GM21723 (cell line): ENCODE measurements around the gene STARD10.

Source experiments
- ATAC-seq: cut with Tn5 transposase; IDR thresholded peaks from one replicate; pipeline ENCODE4 v1.9.1; 2021; ENCODE audit warnings: mild to moderate bottlenecking, moderate library complexity; ENCODE audit not compliant: unreplicated experiment

The STARD10 gene

DNA sequence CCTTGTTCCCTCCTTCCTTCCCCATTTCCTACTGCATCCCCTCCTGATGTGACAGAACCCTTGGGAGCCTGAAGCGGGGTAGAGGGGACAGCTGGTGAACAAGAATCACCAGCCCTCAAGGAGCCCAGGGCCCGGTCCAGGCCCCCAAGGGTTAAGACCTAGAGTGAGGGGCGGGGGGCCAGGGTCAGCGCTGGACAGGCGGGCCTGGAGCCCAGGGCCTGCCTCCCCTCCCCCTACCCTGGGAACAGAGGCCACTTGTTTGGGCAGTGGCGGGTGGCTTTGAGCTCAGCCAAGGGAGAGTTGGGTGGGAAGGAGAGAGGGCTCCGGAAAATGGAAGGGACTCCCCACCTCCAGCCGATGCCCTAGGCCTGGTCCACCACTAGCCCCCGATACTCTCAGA is 43.8 kb downstream of the STARD10 start:
- no peak for ATAC-seq

DNA sequence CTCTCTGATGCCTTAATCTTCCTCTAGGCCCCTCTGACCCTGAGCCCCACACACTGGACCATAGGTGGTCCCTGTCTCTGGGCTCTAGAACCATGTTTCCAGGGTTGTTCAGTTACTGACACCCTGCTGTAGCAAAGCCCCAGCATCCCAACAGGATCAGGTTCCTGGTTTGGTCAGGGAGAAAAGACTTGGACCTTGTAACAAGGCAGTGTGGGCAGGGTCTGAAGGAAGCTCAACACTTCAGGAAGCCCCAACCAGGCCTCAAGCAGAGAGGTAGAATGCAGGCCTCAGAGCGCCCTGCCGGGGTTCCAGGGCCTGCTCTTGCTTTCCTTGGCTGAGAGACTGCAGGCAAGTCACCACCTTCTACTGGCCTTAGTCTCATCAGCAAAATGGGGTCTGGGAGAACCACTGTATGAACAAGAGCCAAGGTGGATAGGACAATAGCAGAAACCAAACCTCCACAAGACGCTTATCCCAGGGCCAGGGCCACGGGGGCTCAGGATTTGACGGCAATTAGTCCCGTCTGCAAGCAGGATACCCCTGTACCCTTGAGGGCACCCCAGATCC is 46.5 kb downstream of the STARD10 start:
- ATAC-seq: no peak

- no peak for ATAC-seq
These were observed 47.0 kb downstream of the STARD10 start for GRCh38 chr11:72746821-72747220.

GRCh38 chr11:72745925-72746550 is 47.8 kb downstream of the STARD10 start:
- ATAC-seq: no peak

DNA sequence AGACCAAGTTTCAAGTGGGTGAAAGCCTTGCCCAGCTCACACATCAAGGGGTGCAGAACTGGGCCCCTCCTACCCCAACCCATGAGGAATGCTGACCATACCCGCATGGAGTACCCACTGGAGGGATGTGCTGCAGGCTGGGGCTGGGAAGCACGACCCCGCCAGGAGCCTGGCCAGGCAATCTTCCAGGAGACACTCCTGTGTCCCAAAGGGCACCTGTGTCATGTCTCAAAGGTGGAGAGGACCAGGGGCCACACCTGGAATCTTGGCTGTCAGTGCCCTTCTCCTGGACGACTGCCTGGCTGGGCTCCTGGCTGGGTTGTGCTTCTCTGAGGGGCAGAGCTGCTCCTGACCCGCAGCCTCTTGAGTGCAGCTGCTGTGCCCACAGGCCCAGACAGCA is 48.3 kb downstream of the STARD10 start:
- no peak for ATAC-seq

DNA sequence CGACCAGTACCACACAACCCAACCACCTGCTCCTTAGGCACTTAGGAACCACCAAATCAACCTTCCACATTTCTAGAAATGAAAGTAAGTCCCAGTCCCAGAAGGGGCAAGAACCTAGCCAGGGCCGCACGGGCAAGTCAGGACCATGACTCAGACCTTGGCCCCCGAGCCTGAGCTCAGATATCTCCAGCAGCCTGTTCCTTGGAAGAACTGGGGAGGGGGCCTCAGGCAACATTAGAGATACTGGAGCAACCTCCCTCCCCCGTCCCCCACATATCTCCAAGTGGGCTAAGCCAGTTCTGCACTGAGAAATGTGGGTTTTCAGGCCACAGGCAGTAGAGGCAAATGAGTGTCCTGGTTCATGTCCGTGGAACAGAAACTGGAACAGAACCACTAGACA is 49.4 kb downstream of the STARD10 start:
- ATAC-seq: no peak

DNA sequence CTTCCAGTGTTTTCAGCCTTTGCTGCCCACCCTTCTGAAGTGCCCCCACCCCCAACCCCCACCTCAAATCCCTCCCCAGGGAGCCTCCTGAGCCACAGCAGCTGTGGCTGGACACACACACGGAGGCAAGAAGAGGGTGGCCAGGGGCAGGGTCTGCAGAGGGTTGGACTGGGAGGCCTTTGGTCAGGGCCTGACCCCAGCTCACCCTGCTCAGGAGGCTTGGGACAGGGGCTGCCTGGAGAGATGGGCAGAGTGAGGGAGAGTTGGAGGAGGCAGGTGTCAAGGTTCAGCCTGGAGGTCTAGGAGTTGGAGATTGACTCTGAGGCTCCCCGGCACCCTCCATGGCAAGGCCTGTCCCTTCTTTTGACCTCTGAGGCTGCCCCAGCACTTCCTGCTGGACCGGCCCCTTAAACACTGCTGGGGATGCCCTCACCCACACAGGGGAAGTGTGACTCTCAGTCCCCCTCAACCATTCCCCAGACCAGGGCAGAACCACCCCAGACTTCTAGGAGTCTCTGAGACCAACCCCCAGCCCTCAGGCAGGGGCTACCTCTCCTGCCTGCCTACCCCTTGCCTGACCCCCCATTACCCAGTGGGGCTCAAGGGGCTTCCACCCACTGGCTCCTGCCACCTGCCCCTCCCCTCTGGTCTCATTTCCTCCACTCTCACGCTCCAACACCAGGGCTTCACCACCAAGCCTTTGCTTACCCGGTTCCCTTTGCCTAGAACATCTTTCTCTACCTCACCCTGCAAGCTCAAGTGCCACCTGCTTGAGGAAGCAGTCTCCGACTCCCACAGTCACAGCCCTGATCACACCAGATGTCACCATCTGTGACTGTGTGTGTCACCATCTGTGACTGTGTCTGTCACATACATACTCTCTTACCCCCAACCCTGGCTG is 50.3 kb downstream of the STARD10 start:
- ATAC-seq: peak; percentile 50

DNA sequence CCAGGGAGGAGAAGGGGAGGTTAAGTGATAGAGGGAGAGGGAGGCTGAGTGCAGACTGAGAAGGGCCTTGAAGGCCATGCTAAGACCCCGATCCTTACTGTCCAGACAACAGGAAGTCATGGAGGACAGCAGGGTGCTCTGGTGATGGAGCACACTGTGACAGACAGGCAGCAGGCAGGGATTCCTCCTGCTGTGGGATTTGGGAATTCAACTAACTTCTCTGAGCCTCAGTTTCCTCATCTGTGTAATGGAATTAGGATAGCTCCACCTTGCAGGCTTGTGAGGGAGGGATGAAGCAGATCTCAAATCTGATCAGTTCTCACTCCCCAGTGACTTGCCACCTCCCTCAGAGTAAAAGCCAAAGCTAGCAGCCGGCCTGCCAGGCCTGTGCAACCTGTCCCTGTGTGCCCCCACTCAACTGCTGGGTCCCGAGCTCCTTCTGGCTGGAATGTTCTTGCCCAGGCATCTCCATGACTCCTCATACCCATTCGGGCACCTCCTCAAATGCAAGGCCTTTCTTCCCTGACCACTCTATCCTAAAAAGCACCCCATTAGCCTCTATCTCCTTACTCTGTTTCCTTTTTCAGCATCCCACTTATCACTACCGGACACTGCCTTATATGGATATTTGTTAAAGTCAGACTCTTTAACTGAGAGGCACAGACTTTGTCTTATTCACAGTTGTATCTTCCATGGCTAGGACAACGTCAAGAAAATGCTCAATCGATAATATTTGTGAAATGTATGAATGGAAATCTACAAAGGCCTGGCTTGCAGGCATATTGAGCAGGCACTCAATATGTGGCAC is 51.1 kb downstream of the STARD10 start:
- ATAC-seq: no peak

DNA sequence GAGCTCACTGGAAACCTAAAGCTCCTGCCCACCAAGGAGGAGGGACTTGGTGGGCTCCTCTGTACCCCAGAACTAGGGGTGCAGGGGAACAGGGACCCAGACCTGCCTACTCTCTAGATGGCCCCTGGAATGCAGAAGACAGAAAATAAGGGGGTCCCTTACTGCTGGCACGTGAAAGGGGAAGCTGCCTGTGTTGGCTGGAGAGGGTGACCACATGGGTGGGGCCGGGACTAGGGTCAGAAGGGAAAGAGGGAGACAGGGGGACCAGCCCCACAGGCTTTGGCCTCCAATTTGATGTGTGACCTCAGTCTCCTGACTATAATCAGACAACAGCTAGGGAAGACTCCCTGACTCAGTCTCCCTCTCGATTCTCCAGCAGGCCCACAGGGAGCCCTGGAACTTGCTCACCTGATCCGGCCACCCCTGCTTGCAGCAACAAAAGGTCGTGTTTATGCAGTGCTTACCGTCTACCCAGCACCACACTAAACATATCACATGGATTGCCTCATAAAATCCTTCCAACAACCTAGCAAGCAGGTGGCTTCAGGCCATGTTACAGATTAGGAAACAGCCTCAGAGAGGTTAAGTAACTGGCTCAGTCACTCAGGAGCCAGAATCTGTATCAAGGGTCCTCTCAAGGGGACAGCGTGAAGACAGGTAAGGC is 51.9 kb downstream of the STARD10 start:
- no peak for ATAC-seq

DNA sequence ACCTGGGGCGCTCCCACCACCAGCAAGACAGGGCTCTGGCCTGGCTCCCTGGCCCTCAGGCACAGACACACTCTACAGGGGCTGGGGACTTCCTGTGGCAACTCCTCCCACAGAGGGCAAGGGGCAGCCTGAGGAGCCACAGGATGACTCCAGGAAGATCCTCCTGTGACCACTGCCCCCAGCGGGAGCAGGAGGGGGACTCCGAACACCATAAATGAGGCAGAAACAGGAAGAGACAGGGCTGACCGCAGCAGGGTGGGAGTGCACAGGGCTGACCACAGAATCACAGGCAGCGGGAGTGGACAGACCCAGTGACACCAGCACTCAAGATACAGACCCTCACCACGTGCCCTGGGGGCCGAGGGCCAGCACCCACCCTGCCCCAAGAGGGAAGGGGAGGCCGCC is 52.4 kb downstream of the STARD10 start:
- ATAC-seq: no peak

DNA sequence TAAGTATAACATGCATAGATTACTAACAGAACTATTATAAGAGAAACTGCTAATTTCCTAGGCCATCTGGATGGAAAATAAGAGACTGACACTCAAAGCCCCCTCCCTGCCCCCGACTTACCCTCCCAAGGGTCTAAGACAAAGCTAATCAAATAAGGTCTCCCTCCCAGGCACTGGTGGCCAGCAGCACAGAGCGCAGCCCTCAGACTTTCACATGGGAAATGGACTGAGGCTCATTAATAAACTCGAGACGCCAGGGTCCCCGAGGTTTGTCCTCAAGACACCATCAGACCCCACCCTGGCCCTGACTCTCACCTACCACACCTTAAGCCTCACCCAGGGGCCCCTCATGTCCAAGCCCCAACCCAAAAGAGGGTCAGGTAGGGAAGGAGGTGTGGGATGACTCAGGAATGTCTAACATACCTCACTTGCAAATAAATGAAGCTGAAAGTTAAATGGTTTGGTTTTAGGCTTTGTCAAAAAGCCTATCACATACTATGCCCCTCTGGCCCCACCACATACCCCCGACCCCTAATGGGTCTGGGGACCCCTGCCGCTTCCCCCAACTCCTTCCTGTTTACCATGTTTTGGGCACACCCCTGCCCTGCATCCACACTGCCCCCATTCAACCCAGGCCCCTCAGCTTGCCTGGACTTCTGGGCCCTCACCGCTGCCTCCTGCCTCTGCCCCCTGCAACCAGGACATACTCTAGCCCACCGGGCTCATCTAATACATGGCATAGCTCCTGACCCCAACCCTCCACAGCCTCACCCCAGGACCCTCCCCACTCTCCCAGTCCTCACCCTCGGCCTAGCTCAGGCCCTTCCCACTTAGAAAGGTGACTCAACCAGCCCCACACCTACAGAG is 53.1 kb downstream of the STARD10 start:
- no peak for ATAC-seq

GRCh38 chr11:72740060-72740424 is 53.8 kb downstream of the STARD10 start:
- ATAC-seq: no peak

- ATAC-seq: no peak
These were observed 54.4 kb downstream of the STARD10 start for GRCh38 chr11:72739240-72740059.

DNA sequence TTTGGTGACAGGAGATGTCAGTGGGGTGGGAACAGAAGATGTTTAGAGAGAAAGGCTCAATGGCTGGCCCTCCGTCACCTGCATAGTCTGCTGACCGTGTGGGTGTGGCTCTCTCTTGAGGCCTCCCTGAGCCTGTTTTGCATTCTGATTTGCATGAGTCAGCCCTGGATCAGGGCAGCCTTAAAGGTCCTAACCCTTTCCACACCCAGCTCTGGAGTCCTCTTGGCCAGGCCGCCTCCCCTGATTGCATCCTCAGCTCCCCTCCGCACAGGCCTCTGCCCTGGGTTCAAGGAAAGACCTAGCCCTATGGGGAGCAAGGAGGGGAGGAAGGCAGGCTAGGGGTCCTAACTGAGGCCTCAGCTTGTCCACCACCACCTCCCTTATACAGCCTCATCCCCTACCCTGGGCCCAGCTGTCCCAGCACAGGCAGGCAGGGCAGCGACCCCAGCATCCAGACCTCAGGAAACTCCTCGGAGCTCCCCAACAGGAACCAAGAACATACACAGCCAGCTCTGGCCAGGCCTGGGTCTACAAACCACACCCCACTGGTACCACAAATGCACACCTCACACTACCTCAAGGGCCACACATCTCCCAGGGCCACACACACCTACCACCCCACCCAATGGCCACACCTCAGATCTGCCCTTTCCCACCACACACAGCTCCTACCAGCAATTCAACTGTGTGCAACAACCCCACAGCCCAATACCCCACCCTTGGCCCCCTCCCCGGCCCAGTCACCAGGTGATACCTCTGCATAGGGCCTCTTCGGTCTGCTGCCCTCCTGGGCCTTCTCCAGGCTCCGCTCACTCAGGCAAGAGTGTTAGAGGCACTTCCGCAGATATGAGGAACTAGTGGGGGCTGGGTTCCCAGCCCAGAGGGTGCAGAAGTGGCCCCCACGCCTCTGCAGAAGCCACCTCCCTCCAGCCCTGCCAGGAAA is 55.4 kb downstream of the STARD10 start:
- ATAC-seq: peak; percentile 53

GRCh38 chr11:72737336-72737735 is 56.5 kb downstream of the STARD10 start:
- no peak for ATAC-seq

- no peak for ATAC-seq
These were observed 57.3 kb downstream of the STARD10 start for GRCh38 chr11:72736452-72737069.

DNA sequence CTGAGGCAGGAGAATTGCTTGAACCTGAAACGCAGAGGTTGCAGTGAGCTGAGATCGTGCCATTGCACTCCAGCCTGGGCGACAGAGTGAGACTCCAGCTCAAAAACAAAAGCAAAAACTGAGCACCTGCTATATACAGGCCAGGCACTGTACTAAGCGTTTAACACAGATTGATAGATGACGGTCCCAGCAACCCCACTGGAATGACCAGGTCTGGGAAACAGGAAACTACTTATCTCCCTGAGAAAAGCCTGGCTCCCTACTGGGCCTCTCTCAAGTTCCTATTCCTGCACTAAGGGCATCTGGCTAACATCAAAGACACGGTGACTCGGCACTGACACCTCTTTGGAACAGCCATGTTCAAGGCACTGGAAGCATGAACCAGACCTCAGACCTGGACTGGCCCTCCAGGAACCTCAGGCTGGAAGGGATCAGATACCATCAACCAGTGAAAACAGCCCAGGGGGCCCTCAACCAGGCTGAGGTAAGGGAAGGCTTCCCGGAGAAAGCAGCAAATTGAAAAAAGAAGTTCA is 58.3 kb downstream of the STARD10 start:
- no peak for ATAC-seq
